Caco-2 (cell line): ENCODE results near the gene STRBP. TPM values are rescaled to one million over a fixed set of nuclear protein-coding genes. Genes with fewer than 3 reads are reported as not detected.

ENCODE experiments used
- BruUV-seq: library from RNA; stranded (reverse); fragments of 400-500 nt; replicated peaks from 2 replicates; lab custom pipeline; 2021; lab: Mats Ljungman, UMichigan
- CTCF ChIA-PET: fragments of 300-600 bp; sonication (Branson Sonifier 250); formaldehyde crosslinking; loops from one replicate; lab custom pipeline; 2022; ENCODE audit warnings: antibody characterized with exemption; lab: Charles Lee
- POLR2A ChIA-PET: fragments of 300-600 bp; sonication (Branson Sonifier 250); formaldehyde crosslinking; loops from one replicate; lab custom pipeline; 2022; ENCODE audit warnings: antibody characterized with exemption; lab: Charles Lee
- DNase-seq, 2 experiments: peaks; one replicate each; pipeline versions ENCODE4 v3.0.0 to v3.0.0-alpha.2; 2020 to 2022
- H3K27me3 ChIP-seq: replicated peaks from 2 replicates; pipeline ENCODE4 v1.6.0; 2011; ENCODE audit warnings: low read length; ENCODE audit not compliant: control insufficient read depth, insufficient read depth
- H3K36me3 ChIP-seq: 2 replicates; pipeline ENCODE4 v1.5.1; 2011; ENCODE audit warnings: low read length; ENCODE audit not compliant: control insufficient read depth, insufficient read depth
- H3K4me1 ChIP-seq: fragments of 250-450 bp; sonication (Bioruptor Pico); 2 replicates; pipeline ENCODE4 v1.5.1; 2020; ENCODE audit warnings: mild to moderate bottlenecking
- H3K4me3 ChIP-seq: 2 replicates; pipeline ENCODE4 v1.5.1; 2011; ENCODE audit warnings: low read depth, mild to moderate bottlenecking, control low read depth, low read length
- H3K9me3 ChIP-seq: fragments of 250-450 bp; sonication (Bioruptor Pico); 2 replicates; pipeline ENCODE4 v1.5.1; 2020; ENCODE audit warnings: mild to moderate bottlenecking, moderate library complexity
- H3K27ac Mint-ChIP-seq: one replicate; pipeline ENCODE4 v1.8.0; 2022; ENCODE audit warnings: mixed read lengths; ENCODE audit not compliant: unreplicated experiment
- H3K27me3 Mint-ChIP-seq: one replicate; pipeline ENCODE4 v1.8.0; 2022; ENCODE audit warnings: mixed read lengths; ENCODE audit not compliant: insufficient read depth, unreplicated experiment
- H3K36me3 Mint-ChIP-seq: one replicate; pipeline ENCODE4 v1.8.0; 2022; ENCODE audit warnings: mild to moderate bottlenecking, mixed read lengths; ENCODE audit not compliant: insufficient read depth, unreplicated experiment
- H3K4me1 Mint-ChIP-seq: one replicate; pipeline ENCODE4 v1.8.0; 2022; ENCODE audit warnings: low read depth, mixed read lengths; ENCODE audit not compliant: unreplicated experiment
- H3K4me3 Mint-ChIP-seq: one replicate; pipeline ENCODE4 v1.8.0; 2022; ENCODE audit warnings: mild to moderate bottlenecking, moderate library complexity, mixed read lengths; ENCODE audit not compliant: unreplicated experiment
- H3K9me3 Mint-ChIP-seq: one replicate; pipeline ENCODE4 v1.8.0; 2022; ENCODE audit warnings: mixed read lengths; ENCODE audit not compliant: unreplicated experiment
- CTCF ChIP-seq, 2 experiments: fragments of 200-600 bp in 1 of 2; IDR thresholded peaks; 1 replicate in 1 of 2; 2 replicates in 1 of 2; pipeline versions ENCODE4 v1.5.1 to v1.8.0; 2011 to 2022; ENCODE audit warnings: antibody characterized with exemption in 1 of 2, control low read depth in 1 of 2, inconsistent platforms in 1 of 2, low read depth in 1 of 2, low read length in 1 of 2, mild to moderate bottlenecking in 1 of 2, moderate library complexity in 1 of 2; ENCODE audit not compliant: insufficient read depth in 1 of 2, severe bottlenecking in 1 of 2, unreplicated experiment in 1 of 2
- intact Hi-C: fragments of 100-400 bp; cut with micrococcal nuclease; formaldehyde crosslinking; loops from one replicate; pipeline ENCODE4 v1.10.0; 2022; ENCODE audit not compliant: unreplicated experiment
- total RNA-seq: library from RNA; stranded (reverse); gene quantifications from 2 replicates; pipeline ENCODE4 v1.2.3, GENCODE V29; 2022

Gene STRBP
- total RNA-seq, 1 experiment from 2014 or later = 43.5 TPM

- H3K36me3 ChIP-seq = no peaks in the 10 kb centered on the region
- intact Hi-C loops = no loop called here
- Mint-ChIP-seq H3K4me1 (no peaks in the 10 kb centered on the region), H3K9me3 (no peaks in the 10 kb centered on the region), H3K27me3 (no peaks in the 10 kb centered on the region), H3K27ac (no peak overlapping the region), H3K36me3 (peaks cover 11% of the 10 kb centered on the region), H3K4me3 (no peak overlapping the region)
- H3K4me3 ChIP-seq = no peak overlapping the region
- no peak for DNase-seq
- H3K4me1 ChIP-seq = no peaks in the 10 kb centered on the region
- TF ChIP-seq CTCF (IDR thresholded peaks at IDR 0.05; ENCODE audit: insufficient read depth in 1 of 2, low read depth in 1 of 2, low read length in 1 of 2, severe bottlenecking in 1 of 2, unreplicated experiment in 1 of 2) = no peak
- H3K27me3 ChIP-seq = no peaks in the 10 kb centered on the region
- CTCF ChIA-PET = no interaction called here
- no peaks in the 10 kb centered on the region for H3K9me3 ChIP-seq
- POLR2A ChIA-PET = no interaction called here
- BruUV-seq = no TSS peak
Observed at GRCh38 chr9:123174079-123174478, 94.3 kb downstream of the STRBP start.

GRCh38 chr9:123169926-123170325 lies 98.5 kb downstream of the STRBP start:
- Histone ChIP-seq H3K36me3 (no peaks in the 10 kb centered on the region), H3K4me1 (no peaks in the 10 kb centered on the region), H3K9me3 (no peaks in the 10 kb centered on the region), H3K27me3 (no peaks in the 10 kb centered on the region), H3K4me3 (no peak overlapping the region)
- H3K4me3 Mint-ChIP-seq = no peak overlapping the region
- ChIA-PET POLR2A (no interaction called here), CTCF (no interaction called here)
- DNase-seq = no peak
- TF ChIP-seq CTCF (IDR thresholded peaks at IDR 0.05; ENCODE audit: insufficient read depth in 1 of 2, low read depth in 1 of 2, low read length in 1 of 2, severe bottlenecking in 1 of 2, unreplicated experiment in 1 of 2) = no peak
- H3K36me3 Mint-ChIP-seq = peaks cover under 1% of the 10 kb centered on the region
- no peaks in the 10 kb centered on the region for H3K27me3 Mint-ChIP-seq
- no peak overlapping the region for H3K27ac Mint-ChIP-seq
- no peaks in the 10 kb centered on the region for H3K4me1 Mint-ChIP-seq
- no peaks in the 10 kb centered on the region for H3K9me3 Mint-ChIP-seq
- no TSS peak for BruUV-seq
- intact Hi-C loops = no loop called here

- Mint-ChIP-seq H3K27me3 (no peaks in the 10 kb centered on the region), H3K27ac (no peak overlapping the region), H3K36me3 (no peaks in the 10 kb centered on the region), H3K4me3 (no peak overlapping the region), H3K4me1 (no peaks in the 10 kb centered on the region), H3K9me3 (no peaks in the 10 kb centered on the region)
- BruUV-seq = no TSS peak
- intact Hi-C loops = no loop called here
- TF ChIP-seq CTCF (IDR thresholded peaks at IDR 0.05; ENCODE audit: insufficient read depth in 1 of 2, low read depth in 1 of 2, low read length in 1 of 2, severe bottlenecking in 1 of 2, unreplicated experiment in 1 of 2) = no peak
- Histone ChIP-seq H3K36me3 (no peaks in the 10 kb centered on the region), H3K27me3 (no peaks in the 10 kb centered on the region), H3K4me3 (no peak overlapping the region), H3K9me3 (no peaks in the 10 kb centered on the region), H3K4me1 (no peaks in the 10 kb centered on the region)
- DNase-seq = no peak
- POLR2A ChIA-PET = no interaction called here
- CTCF ChIA-PET = no interaction called here
Observed at GRCh38 chr9:123168586-123168985, 99.8 kb downstream of the STRBP start.
